Loucy (cell line): ENCODE measurements around the gene KRTAP10-8.
"Not testable (repeated sequence)": the region's sequence is repeated elsewhere in the genome, so short reads cannot be mapped to it uniquely, and the experiment has no call there.

Experiments used
- H2AFZ ChIP-seq: fragments of 200-600 bp; sonication (generic); 2 replicates; pipeline ENCODE4 v1.6.0; 2016; ENCODE audit warnings: antibody characterized with exemption, mild to moderate bottlenecking, low read length, moderate library complexity
- H3F3A ChIP-seq: fragments of 200-600 bp; 2 replicates; pipeline ENCODE4 v1.6.0; 2016; ENCODE audit warnings: antibody characterized with exemption, low read depth, mild to moderate bottlenecking
- H3K27me3 ChIP-seq: fragments of 200-600 bp; sonication (generic); 2 replicates; pipeline ENCODE4 v1.6.1; 2014; ENCODE audit warnings: low read length, mild to moderate bottlenecking; ENCODE audit not compliant: insufficient read depth, poor library complexity, severe bottlenecking
- H3K36me3 ChIP-seq: fragments of 200-600 bp; sonication (generic); 2 replicates; pipeline ENCODE4 v1.6.1; 2016; ENCODE audit warnings: low read length; ENCODE audit not compliant: insufficient read depth
- H3K4me1 ChIP-seq: fragments of 200-600 bp; sonication (generic); 2 replicates; pipeline ENCODE4 v1.5.1; 2014; ENCODE audit warnings: low read length, mild to moderate bottlenecking; ENCODE audit not compliant: insufficient read depth, poor library complexity, severe bottlenecking
- H3K4me2 ChIP-seq: fragments of 200-600 bp; sonication (generic); 2 replicates; pipeline ENCODE4 v1.6.0; 2014; ENCODE audit warnings: antibody characterized with exemption, low read length, low read depth, mild to moderate bottlenecking; ENCODE audit not compliant: poor library complexity, severe bottlenecking
- H3K4me3 ChIP-seq: fragments of 200-600 bp; sonication (generic); 2 replicates; pipeline ENCODE4 v1.5.1; 2014; ENCODE audit warnings: low read length, mild to moderate bottlenecking, mixed read lengths; ENCODE audit not compliant: poor library complexity, severe bottlenecking
- H3K79me2 ChIP-seq: fragments of 200-600 bp; sonication (generic); 2 replicates; pipeline ENCODE4 v1.6.1; 2014; ENCODE audit warnings: low read length; ENCODE audit not compliant: insufficient read depth
- H3K9ac ChIP-seq: fragments of 200-600 bp; sonication (generic); 2 replicates; pipeline ENCODE4 v1.6.0; 2014; ENCODE audit warnings: mild to moderate bottlenecking, low read depth, low read length, moderate library complexity; ENCODE audit not compliant: poor library complexity, severe bottlenecking
- H3K9me2 ChIP-seq: fragments of 200-600 bp; sonication (generic); replicated peaks from 2 replicates; pipeline ENCODE4 v1.6.1; 2016; ENCODE audit warnings: low read depth, low read length, mixed read lengths
- H3K9me3 ChIP-seq: fragments of 200-600 bp; sonication (generic); 2 replicates; pipeline ENCODE4 v1.6.1; 2014; ENCODE audit warnings: mild to moderate bottlenecking, antibody characterized with exemption, low read length, low read depth; ENCODE audit not compliant: insufficient read depth
- H4K20me1 ChIP-seq: fragments of 200-600 bp; sonication (generic); 2 replicates; pipeline ENCODE4 v1.6.0; 2014; ENCODE audit warnings: antibody characterized with exemption, low read length, mild to moderate bottlenecking; ENCODE audit not compliant: insufficient read depth, poor library complexity, severe bottlenecking
- EZH2phosphoT487 ChIP-seq: fragments of 200-600 bp; IDR thresholded peaks from 2 replicates; pipeline ENCODE4 v1.6.1; 2018; ENCODE audit warnings: antibody characterized with exemption, mild to moderate bottlenecking, moderate library complexity, borderline replicate concordance
- TF ChIP-seq, protein P1 (sequence below): fragments of 200-600 bp; sonication (generic); conservative IDR thresholded peaks from 2 replicates; pipeline ENCODE4 v1.5.1; 2014; ENCODE audit warnings: mild to moderate bottlenecking, antibody characterized with exemption, low read length

The KRTAP10-8 gene

DNA sequence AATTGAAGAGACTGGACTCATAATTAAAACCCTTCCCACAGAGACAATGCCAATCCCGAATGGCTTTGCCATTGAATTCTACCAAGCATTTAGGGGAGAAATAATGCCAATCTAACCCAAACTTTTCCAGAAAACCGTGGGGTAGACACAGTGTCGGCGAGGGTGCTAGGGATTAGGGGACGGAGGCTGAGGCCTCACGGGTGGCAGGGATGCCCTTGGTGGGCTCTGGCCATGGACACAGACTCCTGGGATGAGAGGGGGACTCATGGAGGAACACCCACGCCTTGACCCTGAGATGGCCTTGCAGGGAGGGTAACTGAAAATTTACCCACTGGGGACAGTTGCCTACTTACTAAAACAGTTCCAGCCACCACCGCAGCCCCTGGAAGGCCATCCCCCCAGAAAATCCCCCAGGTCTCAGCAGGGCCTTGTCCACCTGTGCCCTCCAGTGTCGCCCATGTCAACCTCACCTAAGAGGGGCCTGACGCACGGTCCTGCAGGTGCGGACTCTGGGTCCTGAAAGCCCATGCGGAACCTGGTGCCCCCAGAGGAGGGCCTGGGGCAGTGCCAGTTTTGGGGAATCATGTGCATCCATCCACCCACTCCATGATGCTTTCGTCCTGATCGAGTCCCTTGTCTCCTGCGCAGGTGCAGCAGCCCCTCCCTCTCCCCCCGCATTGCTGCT is 33.4 kb upstream of the KRTAP10-8 start:
- Histone ChIP-seq H2AFZ (no peak overlapping the region), H3F3A (no peaks in the 10 kb centered on the region; the same call in 1 of the 2 replicates), H4K20me1 (no peaks in the 10 kb centered on the region), H3K9ac (no peak overlapping the region), H3K4me2 (no peak overlapping the region), H3K9me3 (peaks cover 6% of the 10 kb centered on the region; the same call in 1 of the 2 replicates), H3K4me1 (no peaks in the 10 kb centered on the region), H3K36me3 (no peaks in the 10 kb centered on the region), H3K4me3 (no peak overlapping the region), H3K79me2 (no peaks in the 10 kb centered on the region), H3K9me2 (no peaks in the 10 kb centered on the region), H3K27me3 (no peaks in the 10 kb centered on the region)
- no peak for TF ChIP-seq EZH2phosphoT487
- TF ChIP-seq, protein P1, sequence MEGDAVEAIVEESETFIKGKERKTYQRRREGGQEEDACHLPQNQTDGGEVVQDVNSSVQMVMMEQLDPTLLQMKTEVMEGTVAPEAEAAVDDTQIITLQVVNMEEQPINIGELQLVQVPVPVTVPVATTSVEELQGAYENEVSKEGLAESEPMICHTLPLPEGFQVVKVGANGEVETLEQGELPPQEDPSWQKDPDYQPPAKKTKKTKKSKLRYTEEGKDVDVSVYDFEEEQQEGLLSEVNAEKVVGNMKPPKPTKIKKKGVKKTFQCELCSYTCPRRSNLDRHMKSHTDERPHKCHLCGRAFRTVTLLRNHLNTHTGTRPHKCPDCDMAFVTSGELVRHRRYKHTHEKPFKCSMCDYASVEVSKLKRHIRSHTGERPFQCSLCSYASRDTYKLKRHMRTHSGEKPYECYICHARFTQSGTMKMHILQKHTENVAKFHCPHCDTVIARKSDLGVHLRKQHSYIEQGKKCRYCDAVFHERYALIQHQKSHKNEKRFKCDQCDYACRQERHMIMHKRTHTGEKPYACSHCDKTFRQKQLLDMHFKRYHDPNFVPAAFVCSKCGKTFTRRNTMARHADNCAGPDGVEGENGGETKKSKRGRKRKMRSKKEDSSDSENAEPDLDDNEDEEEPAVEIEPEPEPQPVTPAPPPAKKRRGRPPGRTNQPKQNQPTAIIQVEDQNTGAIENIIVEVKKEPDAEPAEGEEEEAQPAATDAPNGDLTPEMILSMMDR, result no peak

DNA sequence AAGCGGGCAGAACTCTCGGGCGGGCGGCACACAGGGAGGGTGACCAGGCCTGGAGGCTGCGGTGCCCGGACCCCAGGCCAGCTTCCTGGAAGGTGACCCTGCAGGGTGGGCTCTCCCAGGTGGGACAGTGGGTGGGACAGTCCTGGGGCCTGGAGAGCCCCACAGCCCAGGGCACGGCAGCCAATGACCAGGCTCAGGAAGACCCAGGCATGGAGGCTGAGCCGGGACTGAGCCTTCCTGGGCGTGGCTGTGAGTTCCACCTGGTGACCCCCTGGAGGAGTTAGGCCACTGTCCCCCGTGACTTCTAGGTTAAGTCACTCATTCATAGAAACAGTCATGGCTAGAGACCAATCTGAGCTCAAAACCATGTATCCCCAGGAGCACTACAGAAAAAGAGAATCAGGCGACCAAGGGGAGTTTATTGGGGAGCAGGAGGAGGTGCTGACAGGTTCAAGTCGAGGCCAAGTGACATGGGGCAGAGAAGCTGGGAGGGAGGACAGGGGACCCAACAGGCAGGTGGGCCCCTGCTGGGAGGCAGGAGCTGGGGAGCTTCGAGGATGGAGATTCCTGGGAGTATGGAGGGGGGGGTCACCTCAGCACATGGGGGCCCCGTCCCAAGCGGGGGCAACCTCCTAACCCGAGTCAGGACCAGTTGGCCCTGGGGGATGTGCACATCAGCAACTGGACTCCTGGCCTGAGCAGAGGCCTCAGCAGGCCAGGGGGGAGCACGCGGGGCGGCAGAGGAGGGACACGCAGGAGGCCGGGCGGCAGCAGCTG is 32.6 kb upstream of the KRTAP10-8 start:
- H3K36me3 ChIP-seq, result no peaks in the 10 kb centered on the region
- no peaks in the 10 kb centered on the region; the same call in 1 of the 2 replicates for H3F3A ChIP-seq
- H3K4me1 ChIP-seq, result no peaks in the 10 kb centered on the region
- H3K9ac ChIP-seq, result no peak overlapping the region
- H3K79me2 ChIP-seq, result no peaks in the 10 kb centered on the region
- H2AFZ ChIP-seq, result no peak overlapping the region
- no peaks in the 10 kb centered on the region for H4K20me1 ChIP-seq
- TF ChIP-seq, protein P1, result no peak
- no peak for TF ChIP-seq EZH2phosphoT487
- no peak overlapping the region for H3K4me3 ChIP-seq
- H3K4me2 ChIP-seq, result no peak overlapping the region
- no peaks in the 10 kb centered on the region for H3K9me2 ChIP-seq
- H3K27me3 ChIP-seq, result no peaks in the 10 kb centered on the region
- peaks cover 6% of the 10 kb centered on the region; the same call in 1 of the 2 replicates for H3K9me3 ChIP-seq

DNA sequence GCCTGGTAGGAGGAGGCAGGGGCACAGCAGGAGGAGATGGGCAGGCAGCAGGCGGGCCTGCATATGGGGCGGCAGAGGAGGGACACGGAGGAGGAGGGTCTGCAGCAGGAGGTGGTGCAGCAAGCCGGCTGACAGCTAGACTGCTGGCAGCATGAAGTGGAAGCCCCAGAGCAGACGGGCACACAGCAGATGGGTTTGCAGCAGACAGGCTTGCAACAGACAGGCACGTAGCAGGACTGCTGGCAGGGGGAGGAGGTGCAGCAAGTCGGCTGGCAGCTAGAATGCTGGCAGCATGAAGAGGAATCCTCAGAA is 32.1 kb upstream of the KRTAP10-8 start:
- H3K27me3 ChIP-seq, result no peaks in the 10 kb centered on the region
- H3F3A ChIP-seq, result no peaks in the 10 kb centered on the region; the same call in 1 of the 2 replicates
- H3K79me2 ChIP-seq, result no peaks in the 10 kb centered on the region
- peaks cover 6% of the 10 kb centered on the region; the same call in 1 of the 2 replicates for H3K9me3 ChIP-seq
- no peak overlapping the region for H3K4me2 ChIP-seq
- H3K9me2 ChIP-seq, result no peaks in the 10 kb centered on the region
- TF ChIP-seq EZH2phosphoT487, result no peak
- TF ChIP-seq, protein P1, result no peak
- no peaks in the 10 kb centered on the region for H3K4me1 ChIP-seq
- no peaks in the 10 kb centered on the region for H4K20me1 ChIP-seq
- no peak overlapping the region for H3K9ac ChIP-seq
- no peak overlapping the region for H3K4me3 ChIP-seq
- no peak overlapping the region for H2AFZ ChIP-seq
- no peaks in the 10 kb centered on the region for H3K36me3 ChIP-seq

GRCh38 chr21:44580231-44580821 is 31.6 kb upstream of the KRTAP10-8 start, which contains the start of gene KRTAP10-5:
Gene KRTAP10-5, minus strand, starts transcription at chr21:44580604. Its CDS starts 26 bp downstream, at chr21:44580578.
- H3F3A ChIP-seq, H4K20me1 ChIP-seq, H3K9ac ChIP-seq, H3K79me2 ChIP-seq, H3K36me3 ChIP-seq, H2AFZ ChIP-seq, H3K4me1 ChIP-seq, H3K27me3 ChIP-seq, H3K4me3 ChIP-seq, H3K9me3 ChIP-seq, H3K4me2 ChIP-seq, H3K9me2 ChIP-seq: not testable (repeated sequence)
